ENCODE measurements around the gene DAGLA. TPM values are rescaled to one million over a fixed set of nuclear protein-coding genes. Genes with fewer than 3 reads are reported as not detected.
A peak's percentile ranks its signal among the peaks of the same experiment; 100 is the strongest.

The DAGLA gene
- total and polyA plus RNA-seq, 2 of the 13 experiments (the other 11 are each of a cell fraction or from before 2014, with no cell fraction given): 2.6 to 3.9 TPM

DNA sequence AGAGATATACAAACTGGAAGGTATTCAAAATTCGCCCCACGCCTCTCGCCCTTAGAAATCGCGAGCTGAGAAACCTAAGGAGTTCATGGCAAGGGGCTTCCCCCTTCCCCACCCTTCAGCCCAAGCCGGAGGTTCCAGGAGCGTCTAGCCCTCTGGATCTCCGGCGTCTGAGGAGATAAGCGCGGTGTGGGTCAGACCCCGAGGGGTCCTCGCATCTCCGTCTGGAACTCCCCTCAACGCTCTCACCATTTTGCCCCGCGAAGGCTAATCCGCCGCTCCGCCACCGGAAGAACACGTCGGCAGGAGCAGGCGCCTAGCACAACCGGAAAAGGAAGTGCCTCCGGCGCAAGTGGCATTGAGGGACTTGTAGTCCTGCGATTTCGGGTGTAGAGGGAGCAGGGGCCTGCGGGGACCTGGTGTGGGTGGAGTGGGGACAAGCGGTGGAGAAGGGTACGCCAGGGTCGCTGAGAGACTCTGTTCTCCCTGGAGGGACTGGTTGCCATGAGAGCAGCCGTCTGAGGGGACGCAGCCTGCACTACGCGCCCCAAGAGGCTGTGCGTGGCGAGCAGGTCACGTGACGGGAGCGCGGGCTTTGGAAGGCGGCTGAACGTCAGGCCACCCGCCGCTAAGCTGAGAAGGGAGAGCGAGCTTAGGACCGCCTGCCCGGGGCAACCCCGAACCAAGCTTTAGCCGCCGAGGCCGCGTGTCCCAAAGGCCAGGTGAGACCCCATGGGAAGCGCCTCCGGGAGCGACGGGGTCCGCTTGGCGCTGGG is 112.3 kb downstream of the DAGLA start, which contains the start of the genes FEN1 and TMEM258 (continued):
- peak; percentile 68; the same call in 1 of the 2 replicates for TF ChIP-seq ZFP36L1 (CRISPR knock-in tag; IDR thresholded peaks at IDR 0.05)
- TF ChIP-seq ATF7-NPFF (CRISPR knock-in tag; IDR thresholded peaks at IDR 0.05; ENCODE audit: low read depth): peak; percentile 92; the same call in 1 of the 2 replicates
- 0 out of 2 replicates have a peak, but pooled peaks have one; percentile 61 for TF ChIP-seq ZNF160 (CRISPR knock-in tag; IDR thresholded peaks at IDR 0.05)
- TF ChIP-seq BORCS8-MEF2B (CRISPR knock-in tag; IDR thresholded peaks at IDR 0.05): peak; percentile 66
- TF ChIP-seq, protein P1, sequence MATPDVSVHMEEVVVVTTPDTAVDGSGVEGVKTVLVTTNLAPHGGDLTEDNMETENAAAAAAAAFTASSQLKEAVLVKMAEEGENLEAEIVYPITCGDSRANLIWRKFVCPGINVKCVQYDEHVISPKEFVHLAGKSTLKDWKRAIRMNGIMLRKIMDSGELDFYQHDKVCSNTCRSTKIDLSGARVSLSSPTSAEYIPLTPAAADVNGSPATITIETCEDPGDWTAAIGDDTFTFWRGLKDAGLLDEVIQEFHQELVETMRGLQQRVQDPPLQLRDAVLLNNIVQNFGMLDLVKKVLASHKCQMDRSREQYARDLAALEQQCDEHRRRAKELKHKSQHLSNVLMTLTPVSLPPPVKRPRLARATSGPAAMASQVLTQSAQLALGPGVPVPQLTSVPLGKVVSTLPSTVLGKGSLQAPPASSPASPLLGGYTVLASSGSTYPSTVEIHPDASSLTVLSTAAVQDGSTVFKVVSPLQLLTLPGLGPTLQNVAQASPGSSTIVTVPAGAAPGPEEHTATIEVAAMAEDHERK (CRISPR knock-in tag; IDR thresholded peaks at IDR 0.05; ENCODE audit: low read depth): peak; percentile 7; the same call in 1 of the 2 replicates
- TF ChIP-seq ZNF878 (CRISPR knock-in tag; IDR thresholded peaks at IDR 0.05): 0 out of 2 replicates have a peak, but pooled peaks have one; percentile 8
- TF ChIP-seq GTF3A (CRISPR knock-in tag; conservative IDR thresholded peaks at IDR 0.05): 0 out of 2 replicates have a peak, but pooled peaks have one; percentile 48
- TF ChIP-seq, protein P2, sequence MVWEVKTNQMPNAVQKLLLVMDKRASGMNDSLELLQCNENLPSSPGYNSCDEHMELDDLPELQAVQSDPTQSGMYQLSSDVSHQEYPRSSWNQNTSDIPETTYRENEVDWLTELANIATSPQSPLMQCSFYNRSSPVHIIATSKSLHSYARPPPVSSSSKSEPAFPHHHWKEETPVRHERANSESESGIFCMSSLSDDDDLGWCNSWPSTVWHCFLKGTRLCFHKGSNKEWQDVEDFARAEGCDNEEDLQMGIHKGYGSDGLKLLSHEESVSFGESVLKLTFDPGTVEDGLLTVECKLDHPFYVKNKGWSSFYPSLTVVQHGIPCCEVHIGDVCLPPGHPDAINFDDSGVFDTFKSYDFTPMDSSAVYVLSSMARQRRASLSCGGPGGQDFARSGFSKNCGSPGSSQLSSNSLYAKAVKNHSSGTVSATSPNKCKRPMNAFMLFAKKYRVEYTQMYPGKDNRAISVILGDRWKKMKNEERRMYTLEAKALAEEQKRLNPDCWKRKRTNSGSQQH (CRISPR knock-in tag; IDR thresholded peaks at IDR 0.05; ENCODE audit: low read depth): peak; percentile 60; the same call in 1 of the 2 replicates
- TF ChIP-seq ZNF652 (CRISPR knock-in tag; IDR thresholded peaks at IDR 0.05; ENCODE audit: borderline replicate concordance, low read depth): no peak; the same call in 1 of the 2 replicates
- TF ChIP-seq ZNF766 (CRISPR knock-in tag; IDR thresholded peaks at IDR 0.05; ENCODE audit: borderline replicate concordance): 0 out of 2 replicates have a peak, but pooled peaks have one; percentile 15
- no peak for TF ChIP-seq MZF1 (CRISPR knock-in tag; IDR thresholded peaks at IDR 0.05; ENCODE audit: borderline replicate concordance)
- peak; percentile 98 for TF ChIP-seq HDAC1 (CRISPR knock-in tag; IDR thresholded peaks at IDR 0.05)
- 0 out of 2 replicates have a peak, but pooled peaks have one; percentile 40 for TF ChIP-seq KLF9 (CRISPR knock-in tag; IDR thresholded peaks at IDR 0.05; ENCODE audit: low read depth)
- peak; percentile 92 for TF ChIP-seq XBP1 (CRISPR knock-in tag; IDR thresholded peaks at IDR 0.05)
- peak; percentile 77; the same call in 1 of the 2 replicates for TF ChIP-seq SMAD3 (CRISPR knock-in tag; IDR thresholded peaks at IDR 0.05)
- TF ChIP-seq ATF1 (CRISPR knock-in tag; IDR thresholded peaks at IDR 0.05): peak; percentile 76
- TF ChIP-seq CENPX (CRISPR knock-in tag; IDR thresholded peaks at IDR 0.05): no peak
- TF ChIP-seq CAMTA2 (CRISPR knock-in tag; IDR thresholded peaks at IDR 0.05; ENCODE audit: borderline replicate concordance): no peak
- TF ChIP-seq, protein P3, sequence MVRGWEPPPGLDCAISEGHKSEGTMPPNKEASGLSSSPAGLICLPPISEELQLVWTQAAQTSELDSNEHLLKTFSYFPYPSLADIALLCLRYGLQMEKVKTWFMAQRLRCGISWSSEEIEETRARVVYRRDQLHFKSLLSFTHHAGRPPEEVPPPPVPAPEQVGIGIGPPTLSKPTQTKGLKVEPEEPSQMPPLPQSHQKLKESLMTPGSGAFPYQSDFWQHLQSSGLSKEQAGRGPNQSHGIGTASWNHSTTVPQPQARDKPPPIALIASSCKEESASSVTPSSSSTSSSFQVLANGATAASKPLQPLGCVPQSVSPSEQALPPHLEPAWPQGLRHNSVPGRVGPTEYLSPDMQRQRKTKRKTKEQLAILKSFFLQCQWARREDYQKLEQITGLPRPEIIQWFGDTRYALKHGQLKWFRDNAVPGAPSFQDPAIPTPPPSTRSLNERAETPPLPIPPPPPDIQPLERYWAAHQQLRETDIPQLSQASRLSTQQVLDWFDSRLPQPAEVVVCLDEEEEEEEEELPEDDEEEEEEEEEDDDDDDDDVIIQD (CRISPR knock-in tag; IDR thresholded peaks at IDR 0.05; ENCODE audit: low read depth): no peak; the same call in 1 of the 2 replicates
- 0 out of 2 replicates have a peak, but pooled peaks have one; percentile 11 for TF ChIP-seq ZNF556 (CRISPR knock-in tag; IDR thresholded peaks at IDR 0.05; ENCODE audit: borderline replicate concordance)
